Mucosa of descending colon (tissue), 3 donors: ENCODE measurements around the gene EEPD1. TPM values are rescaled to one million over a fixed set of nuclear protein-coding genes. Genes with fewer than 3 reads are reported as not detected.
"Not testable (repeated sequence)": the region's sequence is repeated elsewhere in the genome, so short reads cannot be mapped to it uniquely, and the experiment has no call there.

ENCODE experiments used
- ATAC-seq: fragments of 200-7000 bp; cut with Tn5 transposase; one replicate; pipeline ENCODE4 v1.9.1; 2020; ENCODE audit warnings: mild to moderate bottlenecking, moderate library complexity
- DNase-seq, 3 donors: peaks; one replicate each; pipeline ENCODE4 v3.0.0-alpha.2; 2020
- H3K36me3 ChIP-seq: fragments of 200-600 bp; one replicate; pipeline ENCODE4 v1.8.0; 2021; ENCODE audit warnings: low read depth, mild to moderate bottlenecking
- H3K4me1 ChIP-seq: fragments of 200-600 bp; one replicate; pipeline ENCODE4 v1.8.0; 2021; ENCODE audit warnings: low read depth, mild to moderate bottlenecking
- H3K4me3 ChIP-seq: fragments of 200-600 bp; one replicate; pipeline ENCODE4 v1.8.0; 2021; ENCODE audit warnings: mild to moderate bottlenecking
- H3K9me3 ChIP-seq: fragments of 200-600 bp; one replicate; pipeline ENCODE4 v1.8.0; 2021; ENCODE audit warnings: mild to moderate bottlenecking
- CTCF ChIP-seq: fragments of 200-600 bp; IDR thresholded peaks from one replicate; pipeline ENCODE4 v1.8.0; 2022; ENCODE audit warnings: antibody characterized with exemption, mild to moderate bottlenecking
- intact Hi-C, 2 donors: fragments of 100-400 bp; cut with DNase I in 1 of 2; cut with micrococcal nuclease in 1 of 2; formaldehyde crosslinking; loops; one replicate each; pipeline versions ENCODE4 v1.11.0 to v1.11.1; 2022; cut with DNase I, micrococcal nuclease
- total RNA-seq, 3 donors: library from RNA; stranded (reverse); fragmentation: NEBNext Ultra II Directional in 2 of 3; extraction: Animal tissue kit (Norgen Biotek cat#: 25700) in 2 of 3; gene quantifications; one replicate each; pipeline versions ENCODE4 v1.2.1 to v1.2.4, GENCODE V29; 2021 to 2023
- donor health status: DM: no; HTN: no; CAD: no; lungs with moderate emphysema.
- donor health status: DM: no; HTN: no; CAD: no.
- donor health status: DM: no; HTN: yes; CAD: no.

The EEPD1 gene
- total RNA-seq, 3 donors from 2014 or later, result 9.9 to 16.8 (median 16.3) TPM

GRCh38 chr7:36231406-36231805 lies 78.4 kb downstream of the EEPD1 start:
- TF ChIP-seq CTCF, result no peak
- DNase-seq (no peak), ATAC-seq (no peak)
- Histone ChIP-seq H3K4me3 (no peak overlapping the region), H3K9me3 (no peaks in the 10 kb centered on the region), H3K4me1 (peaks cover 12% of the 10 kb centered on the region), H3K36me3 (no peaks in the 10 kb centered on the region)
- intact Hi-C loops, result no loop called here

GRCh38 chr7:36232555-36232954 lies 79.5 kb downstream of the EEPD1 start:
- ATAC-seq (no peak), DNase-seq (no peak)
- intact Hi-C loops, result no loop called here
- H3K4me1 ChIP-seq, result peaks cover 12% of the 10 kb centered on the region
- H3K9me3 ChIP-seq, result no peaks in the 10 kb centered on the region
- no peak overlapping the region for H3K4me3 ChIP-seq
- no peak for TF ChIP-seq CTCF
- no peaks in the 10 kb centered on the region for H3K36me3 ChIP-seq

DNA sequence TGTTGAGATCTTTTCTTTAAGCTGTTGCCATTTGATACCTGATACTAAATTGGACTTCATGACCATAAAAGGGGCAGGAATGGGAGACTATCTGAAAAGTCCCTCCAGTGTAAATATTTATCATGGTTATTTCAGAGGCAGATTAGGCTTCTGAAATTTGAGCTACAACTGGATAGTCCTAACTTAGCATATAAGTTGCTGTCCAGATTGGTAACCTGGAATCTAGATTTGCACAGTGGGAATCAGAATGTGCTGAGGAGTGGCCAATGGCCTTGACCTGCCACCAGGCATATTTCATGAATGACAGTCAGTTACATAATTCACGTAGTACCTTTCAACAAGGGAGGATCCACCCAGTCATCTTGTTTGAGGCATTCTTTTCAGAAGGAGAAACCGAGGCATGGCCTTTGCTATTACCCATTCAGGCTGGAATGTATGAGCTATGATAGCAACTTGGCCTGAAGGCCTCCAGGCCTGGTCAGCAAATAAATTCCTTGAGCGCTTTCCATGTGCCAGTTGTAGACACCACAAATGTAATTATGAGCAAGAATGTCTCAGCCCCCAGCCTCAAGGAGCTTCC lies 80.0 kb downstream of the EEPD1 start:
- H3K4me3 ChIP-seq, result no peak overlapping the region
- ATAC-seq, result peak; percentile 51
- no peak for TF ChIP-seq CTCF
- intact Hi-C loops, result no loop called here
- H3K4me1 ChIP-seq, result peaks cover 8% of the 10 kb centered on the region
- no peaks in the 10 kb centered on the region for H3K9me3 ChIP-seq
- no peak for DNase-seq
- H3K36me3 ChIP-seq, result no peaks in the 10 kb centered on the region

DNA sequence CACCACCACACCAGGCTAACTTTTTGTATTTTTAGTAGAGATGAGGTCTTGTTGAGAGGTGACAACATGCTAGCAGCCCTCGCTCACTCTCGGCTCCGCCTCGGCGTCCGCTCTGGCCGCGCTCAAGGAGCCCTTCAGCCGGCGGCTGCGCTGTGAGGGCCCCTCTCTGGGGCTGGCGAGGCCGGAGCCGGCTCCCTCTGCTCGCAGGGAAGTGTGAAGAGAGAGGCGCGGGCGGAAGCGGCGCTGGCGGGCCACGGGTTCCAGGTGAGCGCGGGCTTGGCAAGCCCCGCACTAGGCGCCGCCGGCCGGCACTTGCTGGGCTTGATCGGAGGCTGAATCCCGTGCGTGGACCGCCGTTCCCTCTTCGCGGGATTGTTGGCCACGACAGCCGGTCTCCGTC lies 83.0 kb downstream of the EEPD1 start:
- no peak for TF ChIP-seq CTCF
- no peak for DNase-seq
- no peak overlapping the region for H3K4me3 ChIP-seq

DNA sequence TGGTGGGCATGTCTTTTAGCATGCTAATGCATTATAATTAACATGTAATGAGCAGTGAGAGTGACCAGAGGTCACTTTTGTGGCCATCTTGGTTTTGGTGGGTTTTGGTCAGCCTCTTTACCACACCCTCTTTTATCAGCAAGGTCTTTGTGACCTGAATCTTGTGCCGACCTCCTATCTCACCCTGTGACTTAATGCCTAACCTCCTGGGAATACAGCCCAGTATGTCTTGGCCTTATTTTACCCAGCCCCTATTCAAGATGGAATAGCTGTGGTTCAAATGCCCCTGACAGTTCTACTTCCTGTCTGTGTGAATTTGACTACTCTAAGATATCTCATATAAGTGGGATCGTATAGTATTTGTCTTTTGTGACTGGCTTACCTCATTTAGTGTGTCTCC lies 85.1 kb downstream of the EEPD1 start:
- intact Hi-C loops, result no loop called here
- ATAC-seq (no peak), DNase-seq (no peak)
- Histone ChIP-seq H3K36me3 (no peaks in the 10 kb centered on the region), H3K4me3 (no peak overlapping the region), H3K4me1 (peaks cover 3% of the 10 kb centered on the region), H3K9me3 (no peaks in the 10 kb centered on the region)
- no peak for TF ChIP-seq CTCF

More for the DNA sequence above, 83.0 kb downstream of the EEPD1 start:
- no peak for ATAC-seq
- H3K4me1 ChIP-seq, result peaks cover 8% of the 10 kb centered on the region
- intact Hi-C loops, result no loop called here
- no peaks in the 10 kb centered on the region for H3K9me3 ChIP-seq
- H3K36me3 ChIP-seq, result no peaks in the 10 kb centered on the region

DNA sequence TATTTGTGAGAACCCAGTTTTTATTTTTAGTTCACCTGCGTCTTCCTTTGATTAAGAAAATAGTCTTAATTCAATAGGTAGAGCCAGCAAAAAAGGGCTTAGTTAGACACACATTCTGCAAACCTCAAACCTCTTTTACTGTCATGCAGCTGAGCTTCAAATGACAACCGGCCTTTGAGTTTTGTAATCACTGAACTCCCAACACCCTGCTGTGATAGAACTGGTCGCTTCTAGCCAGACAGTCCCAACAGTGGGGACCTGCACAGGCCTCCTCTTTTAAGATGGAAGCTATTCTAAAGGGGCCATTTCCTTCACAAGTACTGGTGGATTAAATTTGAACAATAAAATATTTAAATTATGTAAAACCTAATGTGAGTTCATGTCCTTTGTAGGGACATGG lies 90.3 kb downstream of the EEPD1 start:
- intact Hi-C loops, H3K4me3 ChIP-seq, DNase-seq, ATAC-seq, H3K36me3 ChIP-seq, H3K4me1 ChIP-seq, H3K9me3 ChIP-seq: not testable (repeated sequence)

GRCh38 chr7:36244001-36244400 lies 90.9 kb downstream of the EEPD1 start:
- H3K4me3 ChIP-seq, DNase-seq, H3K36me3 ChIP-seq, H3K9me3 ChIP-seq, H3K4me1 ChIP-seq, intact Hi-C loops, ATAC-seq: not testable (repeated sequence)
